GM12891 (cell line): Measurements from ENCODE around the gene SCN8A.

Source experiments
- DNase-seq: peaks from one replicate; pipeline ENCODE4 v3.0.0; 2011; ENCODE audit warnings: low spot score; ENCODE audit not compliant: insufficient read length
- FAIRE-seq: peaks from 2 replicates; lab custom pipeline; 2011; peaks lifted over from hg19 to GRCh38; lab: Jason Lieb, UNC
- PAX5 ChIP-seq: IDR thresholded peaks from 2 replicates; pipeline ENCODE4 v1.6.1; 2011; ENCODE audit warnings: low read length, moderate library complexity, mild to moderate bottlenecking; ENCODE audit not compliant: insufficient read depth, severe bottlenecking
- POLR2A ChIP-seq: IDR thresholded peaks from 2 replicates; pipeline ENCODE4 v1.6.1; 2011; ENCODE audit warnings: low read depth, low read length, control low read depth
- POLR2AphosphoS5 ChIP-seq: IDR thresholded peaks from 2 replicates; pipeline ENCODE4 v1.6.1; 2011; ENCODE audit warnings: low read depth, low read length, control low read depth
- POU2F2 ChIP-seq: IDR thresholded peaks from 2 replicates; pipeline ENCODE4 v1.6.1; 2011; ENCODE audit warnings: low read depth, mild to moderate bottlenecking, control low read depth, low read length, moderate library complexity
- SPI1 ChIP-seq: IDR thresholded peaks from 2 replicates; pipeline ENCODE4 v1.6.1; 2011; ENCODE audit warnings: low read depth, low read length, control low read depth
- TAF1 ChIP-seq: IDR thresholded peaks from 2 replicates; pipeline ENCODE4 v1.6.1; 2011; ENCODE audit warnings: low read depth, low read length, control low read depth

Gene SCN8A

DNA sequence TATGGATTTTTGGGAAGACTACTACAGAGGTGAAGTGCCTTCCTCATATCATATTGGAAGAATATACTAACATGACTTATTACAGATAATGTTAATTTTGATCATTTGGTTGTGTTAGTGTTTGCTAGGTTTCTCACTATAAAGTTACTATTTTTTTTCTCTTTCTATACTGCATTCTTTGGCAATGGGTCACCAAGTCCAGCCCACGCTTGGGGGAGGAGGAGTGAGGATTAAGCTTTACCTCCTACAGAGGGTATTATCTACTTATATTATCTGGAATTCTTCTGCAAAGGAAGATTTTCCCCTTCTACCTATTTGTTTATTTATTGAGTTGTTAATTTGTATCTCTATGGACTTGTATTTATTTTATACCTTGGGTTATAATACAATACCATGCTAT is 31.5 kb downstream of the SCN8A start:
- TF ChIP-seq POLR2AphosphoS5, result no peak
- no peak for TF ChIP-seq POU2F2
- TF ChIP-seq SPI1, result no peak
- no peak for TF ChIP-seq PAX5
- TF ChIP-seq POLR2A, result no peak
- TF ChIP-seq TAF1, result no peak
- no peak for DNase-seq
- no peak for FAIRE-seq

DNA sequence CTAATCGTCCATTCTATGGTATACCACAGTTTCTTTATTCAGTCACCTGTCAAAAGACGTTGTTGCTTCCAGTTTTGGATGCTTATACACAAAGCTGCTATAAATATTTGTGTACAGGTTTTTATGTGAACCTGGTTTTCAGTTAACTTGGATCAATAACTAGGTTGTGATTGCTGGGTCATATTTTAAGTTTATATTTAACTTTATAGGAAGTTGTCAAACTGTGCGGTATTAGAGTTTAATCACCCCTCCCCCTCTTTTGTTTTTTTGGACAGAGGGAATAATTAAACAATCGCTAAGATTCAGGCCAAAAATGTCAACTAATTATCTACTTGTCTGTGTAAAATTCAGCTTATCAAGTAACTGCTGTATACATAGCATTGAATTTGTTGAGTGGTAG is 34.3 kb downstream of the SCN8A start:
- FAIRE-seq, result no peak
- no peak for DNase-seq
- TF ChIP-seq PAX5, result no peak

DNA sequence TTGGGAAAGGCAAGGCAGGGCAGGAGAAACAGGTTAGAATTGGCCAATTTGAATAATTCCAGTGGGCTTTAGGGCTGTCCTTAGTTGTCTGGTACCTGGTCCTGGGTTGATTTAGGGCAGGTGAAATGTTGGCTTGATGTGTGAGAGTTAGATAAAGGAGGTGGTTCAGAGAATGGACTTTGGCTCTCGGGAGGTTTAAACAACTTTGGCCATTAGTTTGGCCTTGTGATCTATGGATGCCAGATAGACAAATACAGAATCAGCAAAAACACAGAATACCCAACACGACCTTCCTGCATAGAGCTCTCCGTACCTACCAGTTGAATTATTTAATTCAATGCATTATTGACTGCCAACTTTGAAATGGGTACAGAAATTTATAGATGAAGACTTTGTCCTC is 35.1 kb downstream of the SCN8A start:
- no peak for FAIRE-seq
- no peak for DNase-seq

DNA sequence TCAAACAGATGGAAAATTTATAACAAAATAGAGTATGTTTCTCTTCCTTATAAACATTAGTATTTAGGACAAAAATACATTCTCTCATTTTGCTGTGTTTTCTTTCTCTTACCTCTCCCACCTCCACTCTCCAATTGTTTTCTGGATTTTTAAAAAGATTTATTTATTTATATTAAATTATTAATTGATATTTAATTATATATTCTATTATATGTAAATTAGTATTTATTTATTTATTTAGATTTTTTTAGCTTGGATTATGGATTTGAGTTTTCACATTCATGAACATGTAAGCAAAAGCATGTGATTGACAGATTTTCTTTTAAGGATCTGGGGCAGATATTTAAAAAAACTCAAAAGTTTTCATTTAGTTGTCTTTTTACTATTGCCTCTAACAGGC is 35.6 kb downstream of the SCN8A start:
- no peak for TF ChIP-seq POLR2A
- no peak for TF ChIP-seq POLR2AphosphoS5
- no peak for DNase-seq
- no peak for FAIRE-seq

More for the DNA sequence above, 35.1 kb downstream of the SCN8A start:
- no peak for TF ChIP-seq POLR2AphosphoS5
- TF ChIP-seq POU2F2, result no peak
- TF ChIP-seq POLR2A, result no peak
- TF ChIP-seq SPI1, result no peak
- TF ChIP-seq TAF1, result no peak
- TF ChIP-seq PAX5, result no peak

DNA sequence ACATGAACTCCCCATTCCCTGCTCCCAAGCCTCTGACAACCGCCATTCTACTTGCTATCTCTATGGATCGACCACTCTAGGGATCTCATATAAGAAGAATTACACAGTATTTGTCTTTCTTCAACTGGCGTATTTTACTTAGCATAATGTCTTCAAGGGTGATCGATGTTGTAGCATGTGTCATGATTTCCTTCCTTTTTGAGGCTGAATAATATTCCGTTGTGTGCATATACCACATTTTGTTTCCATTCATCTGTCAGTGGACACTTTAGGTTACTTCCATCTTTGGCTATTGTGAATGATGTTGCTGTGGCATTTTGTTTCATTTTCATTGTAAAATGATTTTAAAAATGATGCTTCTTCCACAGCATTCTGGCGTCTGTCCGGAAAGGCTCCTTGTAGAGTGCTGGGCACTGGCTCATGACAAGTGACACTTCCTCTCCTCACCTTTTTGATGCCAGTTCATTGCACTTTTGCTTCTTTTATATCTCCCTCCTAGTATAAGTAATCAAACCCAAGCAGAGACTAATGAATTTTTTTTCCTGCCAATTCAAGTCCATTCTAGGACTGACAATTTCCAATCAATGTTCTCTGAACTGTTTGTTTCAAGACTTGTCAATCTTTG is 39.3 kb downstream of the SCN8A start:
- no peak for DNase-seq
- TF ChIP-seq POLR2A (no peak), POU2F2 (no peak), TAF1 (no peak), SPI1 (no peak), PAX5 (no peak), POLR2AphosphoS5 (no peak)
- no peak for FAIRE-seq

DNA sequence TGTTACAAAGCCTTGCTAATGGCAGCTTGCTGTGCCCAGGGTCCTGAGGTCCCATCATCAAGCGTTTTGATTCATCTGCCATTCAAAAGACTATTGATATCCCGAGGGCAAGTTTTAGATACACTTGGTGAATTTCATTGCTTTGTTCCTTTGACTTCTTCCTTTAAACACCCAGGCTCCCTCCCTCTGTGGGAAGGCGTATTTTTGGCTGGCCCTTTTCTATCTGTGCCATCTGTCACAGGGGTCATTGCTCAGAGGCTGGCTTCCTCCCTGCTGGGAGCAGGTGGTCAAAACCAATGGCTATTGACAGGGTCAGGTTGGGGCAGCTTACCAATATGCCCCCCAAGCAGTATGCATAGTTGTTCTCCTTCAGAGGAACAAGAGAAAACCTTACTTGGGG is 40.0 kb downstream of the SCN8A start:
- TF ChIP-seq PAX5 (no peak), SPI1 (no peak), POLR2AphosphoS5 (no peak), POU2F2 (no peak), POLR2A (no peak), TAF1 (no peak)
- FAIRE-seq (no peak), DNase-seq (no peak)

DNA sequence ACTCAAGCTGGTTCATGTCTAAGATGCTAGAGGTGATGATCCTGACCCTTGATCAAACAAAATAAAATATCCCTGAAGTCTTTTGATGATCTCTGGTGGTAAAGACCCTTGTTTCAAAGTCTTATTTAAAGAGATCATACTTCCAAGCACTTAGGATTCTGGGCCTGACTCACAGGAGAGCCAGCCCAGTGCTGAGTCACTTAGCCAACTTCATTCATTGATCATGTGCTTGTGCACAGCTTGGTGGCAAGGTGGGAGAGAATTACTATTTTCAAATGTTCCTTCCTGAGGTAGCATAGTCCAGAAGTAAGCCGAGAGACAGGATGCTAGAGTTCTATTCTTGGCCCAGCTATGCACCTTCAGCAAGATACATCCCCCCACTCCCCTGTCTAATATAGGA is 40.6 kb downstream of the SCN8A start:
- DNase-seq (no peak), FAIRE-seq (no peak)
- no peak for TF ChIP-seq SPI1
- TF ChIP-seq POLR2AphosphoS5, result no peak
- TF ChIP-seq POU2F2, result no peak
- no peak for TF ChIP-seq TAF1
- no peak for TF ChIP-seq POLR2A
- no peak for TF ChIP-seq PAX5

DNA sequence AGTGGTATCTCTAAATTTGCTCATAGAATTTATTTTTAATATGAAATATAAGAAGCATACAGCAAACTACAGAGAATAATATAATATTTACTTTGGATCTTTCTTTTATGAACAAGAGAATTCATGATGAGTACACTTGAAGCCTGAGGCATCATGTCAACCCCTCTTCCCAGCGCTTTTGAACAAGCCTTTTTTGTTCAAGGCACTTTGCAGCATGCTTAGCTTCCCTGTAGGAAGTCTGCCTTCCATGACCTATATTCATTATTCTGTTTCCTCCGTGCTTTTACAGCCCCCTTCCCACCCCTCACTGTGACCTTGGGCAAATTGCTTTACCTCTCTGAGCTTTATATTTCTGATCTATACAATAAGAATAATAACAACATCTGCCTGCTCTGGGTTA is 41.6 kb downstream of the SCN8A start:
- TF ChIP-seq POLR2A (no peak), TAF1 (no peak), PAX5 (no peak), POU2F2 (no peak), POLR2AphosphoS5 (no peak), SPI1 (no peak)
- DNase-seq (no peak), FAIRE-seq (no peak)

DNA sequence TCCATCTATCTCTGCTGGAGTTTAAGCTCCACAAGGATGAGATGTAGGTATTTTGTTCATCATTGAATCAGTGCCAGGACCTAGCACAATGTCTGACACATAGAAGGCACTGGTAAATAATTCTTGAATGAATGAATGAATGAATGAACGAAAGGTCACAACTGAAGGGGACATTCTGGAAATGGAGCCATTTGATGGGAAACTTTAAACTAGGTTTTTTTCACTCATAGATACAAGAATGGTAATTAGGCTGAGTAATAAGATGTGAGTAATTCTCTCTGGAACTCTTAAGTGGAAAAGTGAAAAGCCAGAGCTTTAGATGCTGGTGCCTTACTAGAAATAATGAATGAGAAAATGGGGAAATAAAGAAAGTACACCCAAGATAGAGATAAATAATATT is 44.3 kb downstream of the SCN8A start:
- TF ChIP-seq TAF1 (no peak), PAX5 (no peak), POLR2A (no peak), POU2F2 (no peak), POLR2AphosphoS5 (no peak), SPI1 (no peak)
- DNase-seq, result no peak
- no peak for FAIRE-seq

DNA sequence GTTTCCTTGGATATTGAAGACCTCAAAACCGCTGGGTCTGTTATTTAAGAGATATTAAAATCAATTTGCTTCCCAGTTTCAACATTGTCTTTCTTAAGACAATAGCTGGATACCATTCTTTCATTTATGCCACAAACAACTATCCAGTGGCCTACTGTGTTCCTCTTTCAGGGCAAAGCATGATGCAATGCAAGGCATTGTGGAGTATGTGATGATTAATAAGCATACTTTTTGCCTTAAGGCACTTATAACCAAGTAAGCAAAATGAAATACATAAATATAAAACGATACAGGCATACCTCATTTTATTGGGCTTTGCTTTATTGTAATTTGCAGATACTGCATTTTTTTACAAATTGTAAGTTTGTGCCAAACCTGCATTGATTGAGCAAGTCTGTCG is 45.5 kb downstream of the SCN8A start:
- FAIRE-seq, result no peak
- DNase-seq, result no peak
- TF ChIP-seq PAX5 (no peak), TAF1 (no peak), POU2F2 (no peak), POLR2AphosphoS5 (no peak), POLR2A (no peak), SPI1 (no peak)

DNA sequence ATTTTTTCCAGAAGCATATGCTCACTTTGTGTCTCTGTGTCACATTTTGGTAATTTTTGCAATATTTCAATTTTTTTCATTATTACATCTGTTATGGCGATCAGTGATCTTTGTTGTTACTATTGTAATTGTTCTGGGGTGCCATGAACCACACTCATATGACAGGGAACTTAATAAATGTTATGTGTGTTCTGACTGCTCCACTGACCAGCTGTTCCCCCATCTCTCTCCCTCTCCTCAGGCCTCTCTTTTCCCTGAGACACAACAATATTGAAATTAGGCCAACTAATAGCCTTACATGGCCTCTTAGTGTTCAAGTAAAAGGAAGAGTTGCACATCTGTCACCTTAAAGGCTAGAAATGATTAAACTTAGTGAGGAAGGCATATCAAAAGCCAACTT is 46.0 kb downstream of the SCN8A start:
- TF ChIP-seq TAF1 (no peak), SPI1 (no peak), PAX5 (no peak), POU2F2 (no peak), POLR2A (no peak), POLR2AphosphoS5 (no peak)
- no peak for DNase-seq
- no peak for FAIRE-seq
